Parathyroid adenoma (tissue), 2 donors: ENCODE measurements around the gene RASGEF1C.

ENCODE experiments used
- H2AFZ ChIP-seq: fragments of 300-600 bp; sonication (generic); one replicate; pipeline ENCODE4 v1.7.0; 2017; ENCODE audit warnings: antibody characterized with exemption, mild to moderate bottlenecking
- H3K27ac ChIP-seq: fragments of 300-600 bp; sonication (generic); one replicate; pipeline ENCODE4 v1.7.0; 2017
- H3K27me3 ChIP-seq: fragments of 300-600 bp; sonication (generic); one replicate; pipeline ENCODE4 v1.7.0; 2017; ENCODE audit warnings: low read length; ENCODE audit not compliant: control insufficient read depth, insufficient read depth
- H3K36me3 ChIP-seq: fragments of 300-600 bp; sonication (generic); one replicate; pipeline ENCODE4 v1.7.0; 2017; ENCODE audit warnings: low read length; ENCODE audit not compliant: control insufficient read depth, insufficient read depth
- H3K4me1 ChIP-seq: fragments of 300-600 bp; sonication (generic); one replicate; pipeline ENCODE4 v1.7.0; 2017; ENCODE audit warnings: control low read depth
- H3K4me2 ChIP-seq: fragments of 300-600 bp; sonication (generic); one replicate; pipeline ENCODE4 v1.7.0; 2017; ENCODE audit warnings: low read length
- H3K4me3 ChIP-seq: fragments of 300-600 bp; sonication (generic); one replicate; pipeline ENCODE4 v1.7.0; 2017; ENCODE audit warnings: low read depth, low read length
- H3K79me2 ChIP-seq: fragments of 300-600 bp; sonication (generic); one replicate; pipeline ENCODE4 v1.7.0; 2017; ENCODE audit warnings: control low read depth
- H3K9ac ChIP-seq: fragments of 300-600 bp; sonication (generic); one replicate; pipeline ENCODE4 v1.7.0; 2017; ENCODE audit warnings: mild to moderate bottlenecking
- H3K9me3 ChIP-seq: fragments of 300-600 bp; sonication (generic); one replicate; pipeline ENCODE4 v1.7.0; 2017; ENCODE audit warnings: low read length; ENCODE audit not compliant: control insufficient read depth
- CTCF ChIP-seq: fragments of 300-600 bp; sonication (generic); IDR thresholded peaks from one replicate; pipeline ENCODE4 v1.7.0; 2017; ENCODE audit warnings: antibody characterized with exemption, mild to moderate bottlenecking
- donor health status: primary hyperparathyroidism.

RASGEF1C gene

GRCh38 chr5:180122875-180123274 lies 86.1 kb downstream of the RASGEF1C start:
- H3K79me2 ChIP-seq: no peaks in the 10 kb centered on the region
- no peak overlapping the region for H3K27ac ChIP-seq
- no peaks in the 10 kb centered on the region for H3K9me3 ChIP-seq
- no peaks in the 10 kb centered on the region for H3K36me3 ChIP-seq
- no peak overlapping the region for H3K4me2 ChIP-seq
- no peak overlapping the region for H3K9ac ChIP-seq
- TF ChIP-seq CTCF: no peak
- H3K27me3 ChIP-seq: no peaks in the 10 kb centered on the region
- no peak overlapping the region for H2AFZ ChIP-seq
- H3K4me3 ChIP-seq: no peak overlapping the region
- H3K4me1 ChIP-seq: no peaks in the 10 kb centered on the region

- no peaks in the 10 kb centered on the region for H3K79me2 ChIP-seq
- no peak for TF ChIP-seq CTCF
These were observed 87.1 kb downstream of the RASGEF1C start for GRCh38 chr5:180121826-180122413.

GRCh38 chr5:180120237-180121101 lies 88.5 kb downstream of the RASGEF1C start:
- Histone ChIP-seq H2AFZ (no peak overlapping the region), H3K36me3 (no peaks in the 10 kb centered on the region), H3K79me2 (no peaks in the 10 kb centered on the region), H3K4me3 (no peak overlapping the region), H3K9ac (no peak overlapping the region), H3K4me2 (no peak overlapping the region), H3K4me1 (no peaks in the 10 kb centered on the region), H3K27ac (no peak overlapping the region), H3K27me3 (no peaks in the 10 kb centered on the region), H3K9me3 (no peaks in the 10 kb centered on the region)
- no peak for TF ChIP-seq CTCF

More at GRCh38 chr5:180121826-180122413, 87.1 kb downstream of the RASGEF1C start:
- no peaks in the 10 kb centered on the region for H3K36me3 ChIP-seq
- H3K27ac ChIP-seq: no peak overlapping the region
- no peak overlapping the region for H3K4me3 ChIP-seq
- H3K9me3 ChIP-seq: no peaks in the 10 kb centered on the region
- H3K4me1 ChIP-seq: no peaks in the 10 kb centered on the region
- no peak overlapping the region for H2AFZ ChIP-seq
- H3K4me2 ChIP-seq: no peak overlapping the region
- no peak overlapping the region for H3K9ac ChIP-seq
- H3K27me3 ChIP-seq: no peaks in the 10 kb centered on the region

- no peak overlapping the region for H3K27ac ChIP-seq
- no peak overlapping the region for H3K4me2 ChIP-seq
- H3K4me1 ChIP-seq: no peaks in the 10 kb centered on the region
- no peak overlapping the region for H2AFZ ChIP-seq
- no peaks in the 10 kb centered on the region for H3K9me3 ChIP-seq
- TF ChIP-seq CTCF: no peak
- H3K27me3 ChIP-seq: no peaks in the 10 kb centered on the region
- no peaks in the 10 kb centered on the region for H3K36me3 ChIP-seq
- H3K4me3 ChIP-seq: no peak overlapping the region
- no peaks in the 10 kb centered on the region for H3K79me2 ChIP-seq
- H3K9ac ChIP-seq: no peak overlapping the region
These were observed 89.1 kb downstream of the RASGEF1C start for GRCh38 chr5:180119903-180120236.
